Left lung (tissue), 10 donors: ENCODE measurements around the gene ZNF280B. TPM values are rescaled to one million over a fixed set of nuclear protein-coding genes. Genes with fewer than 3 reads are reported as not detected.
A peak's percentile ranks its signal among the peaks of the same experiment; 100 is the strongest.

Experiments used
- ATAC-seq: fragments of 200-7000 bp; cut with Tn5 transposase; one replicate; pipeline ENCODE4 v1.9.1; 2020; ENCODE audit warnings: moderate library complexity
- DNase-seq, 4 donors: peaks; one replicate each; pipeline ENCODE4 v3.0.0-alpha.2; 2013 to 2020
- H3K27ac ChIP-seq, 2 donors: fragments of 200-600 bp; sonication (generic) in 1 of 2; one replicate each; pipeline versions ENCODE4 v1.5.0 to v1.8.0; 2020 to 2021
- H3K27me3 ChIP-seq, 2 donors: fragments of 200-600 bp; sonication (generic) in 1 of 2; one replicate each; pipeline versions ENCODE4 v1.5.0 to v1.8.0; 2020 to 2021
- H3K36me3 ChIP-seq, 2 donors: fragments of 200-600 bp; sonication (generic) in 1 of 2; one replicate each; pipeline versions ENCODE4 v1.5.0 to v1.8.0; 2020 to 2021
- H3K4me1 ChIP-seq, 2 donors: fragments of 200-600 bp; one replicate each; pipeline ENCODE4 v1.8.0; 2021
- H3K4me3 ChIP-seq, 2 donors: fragments of 200-600 bp; sonication (generic) in 1 of 2; one replicate each; pipeline versions ENCODE4 v1.5.0 to v1.8.0; 2020 to 2021; ENCODE audit warnings: mild to moderate bottlenecking in 1 of 2
- H3K9me3 ChIP-seq, 2 donors: fragments of 200-600 bp; sonication (generic) in 1 of 2; one replicate each; pipeline versions ENCODE4 v1.5.0 to v1.8.0; 2020 to 2021
- intact Hi-C, 2 donors: fragments of 100-400 bp; cut with DNase I; formaldehyde crosslinking; loops; one replicate each; pipeline versions ENCODE4 v1.11.2 to v1.14.2; 2022
- polyA plus RNA-seq, 6 donors: library from polyadenylated mRNA; unstranded; fragments of 120-200 nt; gene quantifications; one replicate each; pipeline ENCODE4 v1.2.1, GENCODE V29; 2013; ENCODE audit not compliant: insufficient read length in 6 of 6
- total RNA-seq, 2 donors: library from RNA; stranded (reverse); fragmentation: NEBNext Ultra II Directional; extraction: Animal tissue kit (Norgen Biotek cat#: 25700); gene quantifications; one replicate each; pipeline ENCODE4 v1.2.1, GENCODE V29; 2021
- TF ChIP-seq, protein P1 (sequence below), 2 donors: fragments of 200-600 bp; sonication (generic) in 1 of 2; IDR thresholded peaks; one replicate each; pipeline versions ENCODE4 v1.5.0 to v1.8.0; 2021; ENCODE audit warnings: antibody characterized with exemption in 2 of 2
- donor health status: DM: no; HTN: yes; CAD: no.
- donor health status: DM: no; HTN: no; CAD: no.

Gene ZNF280B
- total and polyA plus RNA-seq, 8 donors, result 0.65 to 4.4 (median 3.8) TPM

DNA sequence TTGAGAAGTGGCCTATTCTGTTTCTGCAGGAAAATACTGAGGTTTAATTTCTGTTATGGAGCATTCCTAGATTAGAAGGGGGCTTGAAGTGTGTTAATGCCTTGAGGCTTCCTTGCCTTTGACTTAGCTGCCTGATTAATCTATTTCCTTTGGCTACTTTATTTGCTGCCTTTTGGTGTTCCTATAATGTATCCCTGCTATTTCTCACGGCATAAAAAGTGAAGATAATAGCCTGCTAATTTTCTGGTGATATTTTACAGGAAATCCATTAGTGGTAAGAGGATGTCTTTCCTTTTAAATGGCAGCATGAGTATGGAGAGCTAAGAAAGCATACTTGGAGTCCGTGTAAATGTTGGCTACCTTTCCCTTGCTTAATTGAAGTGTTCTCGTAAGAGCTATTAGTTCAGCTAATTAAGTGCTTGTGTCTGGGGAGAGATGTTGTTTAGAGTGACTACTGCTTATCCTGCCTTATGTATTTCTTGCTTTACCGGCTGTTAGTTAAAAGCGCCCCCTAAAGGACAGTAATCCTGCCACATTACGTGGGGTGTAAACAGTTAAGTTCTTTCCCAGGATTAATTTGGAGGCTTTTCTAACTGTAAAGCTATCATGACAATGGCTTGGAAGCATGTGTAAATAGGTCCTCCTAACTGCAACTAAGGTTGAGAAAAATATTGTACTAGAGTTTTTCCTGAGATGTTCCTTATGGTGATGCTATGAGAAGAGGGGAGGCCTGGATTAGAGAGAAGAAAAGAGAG, 45.6 kb downstream of the ZNF280B start:
- TF ChIP-seq, protein P1, sequence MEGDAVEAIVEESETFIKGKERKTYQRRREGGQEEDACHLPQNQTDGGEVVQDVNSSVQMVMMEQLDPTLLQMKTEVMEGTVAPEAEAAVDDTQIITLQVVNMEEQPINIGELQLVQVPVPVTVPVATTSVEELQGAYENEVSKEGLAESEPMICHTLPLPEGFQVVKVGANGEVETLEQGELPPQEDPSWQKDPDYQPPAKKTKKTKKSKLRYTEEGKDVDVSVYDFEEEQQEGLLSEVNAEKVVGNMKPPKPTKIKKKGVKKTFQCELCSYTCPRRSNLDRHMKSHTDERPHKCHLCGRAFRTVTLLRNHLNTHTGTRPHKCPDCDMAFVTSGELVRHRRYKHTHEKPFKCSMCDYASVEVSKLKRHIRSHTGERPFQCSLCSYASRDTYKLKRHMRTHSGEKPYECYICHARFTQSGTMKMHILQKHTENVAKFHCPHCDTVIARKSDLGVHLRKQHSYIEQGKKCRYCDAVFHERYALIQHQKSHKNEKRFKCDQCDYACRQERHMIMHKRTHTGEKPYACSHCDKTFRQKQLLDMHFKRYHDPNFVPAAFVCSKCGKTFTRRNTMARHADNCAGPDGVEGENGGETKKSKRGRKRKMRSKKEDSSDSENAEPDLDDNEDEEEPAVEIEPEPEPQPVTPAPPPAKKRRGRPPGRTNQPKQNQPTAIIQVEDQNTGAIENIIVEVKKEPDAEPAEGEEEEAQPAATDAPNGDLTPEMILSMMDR (IDR thresholded peaks at IDR 0.05), result no peak
- Histone ChIP-seq H3K4me3 (no peak overlapping the region), H3K27ac (no peak overlapping the region), H3K9me3 (peaks cover 0 to 27% of the 10 kb centered on the region in 2 donors), H3K4me1 (no peaks in the 10 kb centered on the region), H3K27me3 (peaks cover 6 to 35% of the 10 kb centered on the region in 2 donors), H3K36me3 (no peaks in the 10 kb centered on the region)
- DNase-seq, result no peak
- intact Hi-C loops, result no loop called here
- no peak for ATAC-seq

- intact Hi-C loops, result no loop called here
- no peak for DNase-seq
- no peak for ATAC-seq
- peaks cover 6 to 35% of the 10 kb centered on the region in 2 donors for H3K27me3 ChIP-seq
- H3K36me3 ChIP-seq, result no peaks in the 10 kb centered on the region
- peaks cover 0 to 32% of the 10 kb centered on the region in 2 donors for H3K9me3 ChIP-seq
- TF ChIP-seq, protein P1 (IDR thresholded peaks at IDR 0.05), result no peak
- no peak overlapping the region for H3K4me3 ChIP-seq
- H3K4me1 ChIP-seq, result no peaks in the 10 kb centered on the region
- no peak overlapping the region for H3K27ac ChIP-seq
Measured at GRCh38 chr22:22461583-22461982, 47.0 kb downstream of the ZNF280B start.

DNA sequence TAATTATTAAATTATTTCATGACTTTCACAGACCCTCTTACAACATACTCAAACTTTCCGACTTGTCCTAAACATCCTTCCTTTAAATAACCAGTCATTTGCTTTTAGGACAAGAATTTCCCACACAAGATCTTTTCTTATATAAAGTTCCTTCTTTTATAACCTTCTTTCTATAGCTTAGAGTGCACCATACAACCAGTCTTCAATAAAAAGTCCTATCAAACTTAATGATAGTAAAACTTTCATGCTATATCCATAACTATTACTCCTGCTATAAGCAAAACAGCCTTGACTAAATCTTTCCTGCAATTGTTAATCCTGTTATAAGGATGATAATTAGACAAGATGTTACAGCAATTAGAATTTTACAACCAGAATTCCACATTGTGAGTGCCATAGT, 47.4 kb downstream of the ZNF280B start:
- Histone ChIP-seq H3K4me1 (no peaks in the 10 kb centered on the region), H3K4me3 (no peak overlapping the region), H3K36me3 (no peaks in the 10 kb centered on the region), H3K9me3 (peaks cover 0 to 32% of the 10 kb centered on the region in 2 donors), H3K27ac (no peak overlapping the region), H3K27me3 (peaks cover 6 to 35% of the 10 kb centered on the region in 2 donors)
- no peak for DNase-seq
- TF ChIP-seq, protein P1 (IDR thresholded peaks at IDR 0.05), result no peak
- intact Hi-C loops, result no loop called here
- no peak for ATAC-seq

- Histone ChIP-seq H3K27ac (no peak overlapping the region), H3K4me3 (no peak overlapping the region), H3K27me3 (peaks cover 6 to 35% of the 10 kb centered on the region in 2 donors), H3K9me3 (peaks cover 0 to 32% of the 10 kb centered on the region in 2 donors), H3K4me1 (no peaks in the 10 kb centered on the region), H3K36me3 (no peaks in the 10 kb centered on the region)
- no peak for DNase-seq
- intact Hi-C loops, result no loop called here
- TF ChIP-seq, protein P1 (IDR thresholded peaks at IDR 0.05), result peak in 1 of 2 donors; percentile 34
- ATAC-seq, result no peak
Measured at GRCh38 chr22:22460635-22461034, 47.9 kb downstream of the ZNF280B start.

DNA sequence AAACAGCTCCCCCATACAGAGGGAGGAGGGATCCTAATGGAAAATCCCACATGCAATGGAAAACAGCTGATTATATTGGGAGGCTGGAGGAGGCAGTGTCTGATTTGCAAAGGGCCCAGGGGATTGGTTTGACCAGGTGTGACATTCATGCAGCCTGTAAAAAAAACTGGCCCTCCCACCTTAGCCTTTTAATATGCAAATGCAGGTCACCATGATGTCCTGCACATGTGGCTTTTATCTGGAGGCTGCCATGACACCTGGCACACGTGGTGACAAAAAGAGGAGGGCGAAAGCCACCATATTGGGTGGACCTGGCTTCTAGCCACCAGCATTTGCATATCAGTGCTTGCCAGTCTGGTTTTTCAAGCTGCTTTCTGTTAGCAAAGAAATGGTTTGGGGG, 48.5 kb downstream of the ZNF280B start:
- H3K27ac ChIP-seq, result no peak overlapping the region
- no peaks in the 10 kb centered on the region for H3K4me1 ChIP-seq
- peaks cover 6 to 35% of the 10 kb centered on the region in 2 donors for H3K27me3 ChIP-seq
- H3K9me3 ChIP-seq, result peaks cover 0 to 32% of the 10 kb centered on the region in 2 donors
- TF ChIP-seq, protein P1 (IDR thresholded peaks at IDR 0.05), result no peak
- no peaks in the 10 kb centered on the region for H3K36me3 ChIP-seq
- DNase-seq, result no peak
- no peak overlapping the region for H3K4me3 ChIP-seq
- ATAC-seq, result no peak
- intact Hi-C loops, result no loop called here
